ENCODE measurements around the gene HSPA5. TPM values are rescaled to one million over a fixed set of nuclear protein-coding genes. Genes with fewer than 3 reads are reported as not detected.

The HSPA5 gene
- total RNA-seq, 1 experiment from 2014 or later: 290 TPM

GRCh38 chr9:125240649-125240999 is 519 bp downstream of the HSPA5 start:
- Histone ChIP-seq H3K27me3 (replicated peaks; ENCODE audit: insufficient read depth, low read depth, low read length, poor library complexity) (no peaks in the 10 kb centered on the region), H3K36me3 (ENCODE audit: insufficient read depth, low read length, poor library complexity, severe bottlenecking) (peaks cover 50% of the 10 kb centered on the region), H3K9me3 (ENCODE audit: low read depth, low read length, poor library complexity, severe bottlenecking) (no peaks in the 10 kb centered on the region), H3K27ac (ENCODE audit: low read depth, low read length, poor library complexity, severe bottlenecking) (peak overlapping the region; percentile 93), H3K4me1 (ENCODE audit: insufficient read depth, low read length, poor library complexity, severe bottlenecking) (peaks cover 38% of the 10 kb centered on the region), H3K4me3 (ENCODE audit: low read depth, low read length, poor library complexity, severe bottlenecking) (peak overlapping the region; percentile 93)
- peak; percentile 41 for DNase-seq (ENCODE audit: low spot score)
- ChIA-PET POLR2A (ENCODE audit: low non-redundant PET) (no interaction called here), CTCF (no interaction called here)
- intact Hi-C loops (cut with micrococcal nuclease; ENCODE audit: unreplicated experiment): loop anchor here (2.0 to 5.0 kb wide), 2 partner anchors 20 to 127 kb away; partner anchors contain the start of gene GAPVD1
- no peak for TF ChIP-seq EZH2 (IDR thresholded peaks at IDR 0.05; ENCODE audit: borderline replicate concordance, low read depth, low read length, poor library complexity, severe bottlenecking)
- TF ChIP-seq, protein P1, sequence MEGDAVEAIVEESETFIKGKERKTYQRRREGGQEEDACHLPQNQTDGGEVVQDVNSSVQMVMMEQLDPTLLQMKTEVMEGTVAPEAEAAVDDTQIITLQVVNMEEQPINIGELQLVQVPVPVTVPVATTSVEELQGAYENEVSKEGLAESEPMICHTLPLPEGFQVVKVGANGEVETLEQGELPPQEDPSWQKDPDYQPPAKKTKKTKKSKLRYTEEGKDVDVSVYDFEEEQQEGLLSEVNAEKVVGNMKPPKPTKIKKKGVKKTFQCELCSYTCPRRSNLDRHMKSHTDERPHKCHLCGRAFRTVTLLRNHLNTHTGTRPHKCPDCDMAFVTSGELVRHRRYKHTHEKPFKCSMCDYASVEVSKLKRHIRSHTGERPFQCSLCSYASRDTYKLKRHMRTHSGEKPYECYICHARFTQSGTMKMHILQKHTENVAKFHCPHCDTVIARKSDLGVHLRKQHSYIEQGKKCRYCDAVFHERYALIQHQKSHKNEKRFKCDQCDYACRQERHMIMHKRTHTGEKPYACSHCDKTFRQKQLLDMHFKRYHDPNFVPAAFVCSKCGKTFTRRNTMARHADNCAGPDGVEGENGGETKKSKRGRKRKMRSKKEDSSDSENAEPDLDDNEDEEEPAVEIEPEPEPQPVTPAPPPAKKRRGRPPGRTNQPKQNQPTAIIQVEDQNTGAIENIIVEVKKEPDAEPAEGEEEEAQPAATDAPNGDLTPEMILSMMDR (conservative IDR thresholded peaks at IDR 0.05; ENCODE audit: low read depth, low read length): no peak
- no TSS peak for BruUV-seq (replicated peaks)

DNA sequence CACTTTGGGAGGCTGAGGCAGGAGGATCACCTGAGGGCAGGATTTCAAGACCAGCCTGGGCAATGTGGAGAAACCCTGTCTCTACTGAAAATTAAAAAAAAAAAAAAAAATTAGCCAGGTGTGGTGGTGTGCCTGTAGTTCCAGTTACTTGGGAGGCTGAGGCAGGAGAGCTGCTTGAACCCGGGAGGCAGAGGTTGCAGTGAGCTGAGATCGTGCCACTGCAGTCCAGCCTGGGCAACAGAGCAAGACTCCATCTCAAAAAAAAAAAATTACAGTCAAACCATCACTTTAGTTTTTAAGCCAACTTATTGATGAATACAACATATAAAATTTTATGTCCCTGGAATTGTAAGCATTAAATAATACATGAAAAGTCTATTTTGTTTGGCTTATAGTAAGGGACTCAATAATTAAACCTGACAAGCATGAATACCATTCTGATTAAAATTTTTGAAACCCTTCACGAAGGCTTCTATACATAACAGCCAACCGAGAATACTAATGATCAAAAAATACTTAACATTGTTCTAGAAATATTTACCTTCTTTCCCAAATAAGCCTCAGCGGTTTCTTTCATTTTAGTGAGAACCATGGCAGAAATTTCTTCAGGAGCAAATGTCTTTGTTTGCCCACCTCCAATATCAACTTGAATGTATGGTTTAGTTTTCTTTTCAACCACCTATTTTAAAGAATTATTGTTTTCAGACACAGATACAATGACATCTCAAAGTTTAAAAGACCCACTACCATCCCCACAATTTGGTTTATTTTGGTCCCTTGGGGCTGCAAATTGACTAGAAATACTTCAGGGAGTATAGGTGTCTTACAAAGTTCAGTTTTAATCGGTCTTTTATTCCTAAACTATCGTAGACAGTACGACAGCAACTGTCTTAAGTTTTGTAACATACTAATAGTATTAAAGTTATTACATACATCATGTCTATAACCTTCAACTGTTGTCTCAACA is 1.2 kb downstream of the HSPA5 start:
- intact Hi-C loops (cut with micrococcal nuclease; ENCODE audit: unreplicated experiment): loop anchor here (2.0 to 5.0 kb wide), 2 partner anchors 21 to 127 kb away; partner anchors contain the start of gene GAPVD1

GRCh38 chr9:125238915-125239446 is 2.2 kb downstream of the HSPA5 start:
- peak overlapping the region; percentile 26 for H3K27ac ChIP-seq (ENCODE audit: low read depth, low read length, poor library complexity, severe bottlenecking)
- H3K4me1 ChIP-seq (ENCODE audit: insufficient read depth, low read length, poor library complexity, severe bottlenecking): peaks cover 40% of the 10 kb centered on the region
- POLR2A ChIA-PET (ENCODE audit: low non-redundant PET): no interaction called here
- H3K9me3 ChIP-seq (ENCODE audit: low read depth, low read length, poor library complexity, severe bottlenecking): no peaks in the 10 kb centered on the region
- no peak for DNase-seq (ENCODE audit: low spot score)
- no peaks in the 10 kb centered on the region for H3K27me3 ChIP-seq (replicated peaks; ENCODE audit: insufficient read depth, low read depth, low read length, poor library complexity)
- TF ChIP-seq, protein P1 (conservative IDR thresholded peaks at IDR 0.05; ENCODE audit: low read depth, low read length): no peak
- no peak for TF ChIP-seq EZH2 (IDR thresholded peaks at IDR 0.05; ENCODE audit: borderline replicate concordance, low read depth, low read length, poor library complexity, severe bottlenecking)
- H3K4me3 ChIP-seq (ENCODE audit: low read depth, low read length, poor library complexity, severe bottlenecking): peak overlapping the region; percentile 93
- intact Hi-C loops (cut with micrococcal nuclease; ENCODE audit: unreplicated experiment): no loop called here
- H3K36me3 ChIP-seq (ENCODE audit: insufficient read depth, low read length, poor library complexity, severe bottlenecking): peaks cover 62% of the 10 kb centered on the region
- CTCF ChIA-PET: no interaction called here
- BruUV-seq (replicated peaks): no TSS peak

More for the DNA sequence above, 1.2 kb downstream of the HSPA5 start:
- H3K27me3 ChIP-seq (replicated peaks; ENCODE audit: insufficient read depth, low read depth, low read length, poor library complexity): no peaks in the 10 kb centered on the region
- no peaks in the 10 kb centered on the region for H3K9me3 ChIP-seq (ENCODE audit: low read depth, low read length, poor library complexity, severe bottlenecking)
- peak overlapping the region; percentile 93 for H3K4me3 ChIP-seq (ENCODE audit: low read depth, low read length, poor library complexity, severe bottlenecking)
- no TSS peak for BruUV-seq (replicated peaks)
- H3K36me3 ChIP-seq (ENCODE audit: insufficient read depth, low read length, poor library complexity, severe bottlenecking): peaks cover 57% of the 10 kb centered on the region
- H3K27ac ChIP-seq (ENCODE audit: low read depth, low read length, poor library complexity, severe bottlenecking): peak overlapping the region; percentile 93
- ChIA-PET CTCF (no interaction called here), POLR2A (ENCODE audit: low non-redundant PET) (no interaction called here)
- TF ChIP-seq, protein P1 (conservative IDR thresholded peaks at IDR 0.05; ENCODE audit: low read depth, low read length): no peak
- no peak for TF ChIP-seq EZH2 (IDR thresholded peaks at IDR 0.05; ENCODE audit: borderline replicate concordance, low read depth, low read length, poor library complexity, severe bottlenecking)
- DNase-seq (ENCODE audit: low spot score): no peak
- H3K4me1 ChIP-seq (ENCODE audit: insufficient read depth, low read length, poor library complexity, severe bottlenecking): peaks cover 40% of the 10 kb centered on the region

Measured in A673 (cell line).